Germinal center (tissue), 1 donor: ENCODE data around the gene PRKD2.
A peak's percentile ranks its signal among the peaks of the same experiment; 100 is the strongest.
"Not testable (repeated sequence)": the region's sequence is repeated elsewhere in the genome, so short reads cannot be mapped to it uniquely, and the experiment has no call there.

Experiments
- DNase-seq: peaks from one replicate; pipeline ENCODE4 v3.0.0; 2012; ENCODE audit warnings: mixed read lengths, low spot score

The PRKD2 gene

DNA sequence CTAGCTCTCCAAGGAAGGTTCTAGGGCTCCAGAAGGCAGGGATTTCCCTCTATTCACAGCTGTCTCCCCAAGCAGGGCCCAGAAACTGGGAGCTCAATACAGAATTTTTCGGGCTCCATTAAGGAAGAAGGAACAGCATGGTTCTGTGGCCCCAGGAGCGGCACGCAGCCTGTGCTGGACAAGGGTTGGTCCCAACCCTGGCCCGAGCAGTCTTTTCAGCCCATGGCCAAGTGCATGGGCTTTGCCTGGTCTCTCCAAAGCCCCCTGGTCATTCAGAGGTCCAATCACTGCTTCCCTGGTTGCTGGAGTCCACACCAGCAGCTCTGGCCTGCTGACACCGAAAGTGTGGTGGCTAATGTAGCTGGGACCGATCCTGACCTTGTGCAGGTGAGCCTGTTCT is 6.6 kb upstream of the PRKD2 start:
- no peak for DNase-seq

DNA sequence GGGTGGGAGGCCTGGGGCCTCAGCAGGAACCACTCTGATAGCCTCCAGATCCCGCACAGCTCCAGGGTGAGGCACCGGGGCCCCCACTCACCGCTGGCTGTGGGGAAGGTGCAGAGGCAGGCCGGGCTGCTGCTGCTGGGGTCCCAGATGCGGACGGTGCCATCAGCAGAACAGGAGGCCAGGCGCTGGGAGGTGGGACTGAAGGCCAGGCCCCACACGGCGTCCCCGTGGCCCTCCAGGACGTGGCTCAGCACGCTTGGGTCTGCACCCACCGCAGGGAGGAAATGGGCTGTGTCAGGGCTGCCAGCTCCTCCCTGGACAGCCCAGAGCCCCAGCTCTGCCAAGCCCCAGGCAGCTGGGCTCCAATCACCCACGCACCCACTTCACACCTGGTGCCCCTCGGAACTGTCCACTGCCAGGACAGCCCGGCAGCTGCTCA is 6.1 kb upstream of the PRKD2 start:
- no peak for DNase-seq

GRCh38 chr19:46722421-46723022 is 5.6 kb upstream of the PRKD2 start:
- no peak for DNase-seq

- DNase-seq: no peak
Measured at GRCh38 chr19:46722004-46722380, 5.1 kb upstream of the PRKD2 start.

GRCh38 chr19:46721269-46722003 is 4.5 kb upstream of the PRKD2 start:
- DNase-seq: no peak

DNA sequence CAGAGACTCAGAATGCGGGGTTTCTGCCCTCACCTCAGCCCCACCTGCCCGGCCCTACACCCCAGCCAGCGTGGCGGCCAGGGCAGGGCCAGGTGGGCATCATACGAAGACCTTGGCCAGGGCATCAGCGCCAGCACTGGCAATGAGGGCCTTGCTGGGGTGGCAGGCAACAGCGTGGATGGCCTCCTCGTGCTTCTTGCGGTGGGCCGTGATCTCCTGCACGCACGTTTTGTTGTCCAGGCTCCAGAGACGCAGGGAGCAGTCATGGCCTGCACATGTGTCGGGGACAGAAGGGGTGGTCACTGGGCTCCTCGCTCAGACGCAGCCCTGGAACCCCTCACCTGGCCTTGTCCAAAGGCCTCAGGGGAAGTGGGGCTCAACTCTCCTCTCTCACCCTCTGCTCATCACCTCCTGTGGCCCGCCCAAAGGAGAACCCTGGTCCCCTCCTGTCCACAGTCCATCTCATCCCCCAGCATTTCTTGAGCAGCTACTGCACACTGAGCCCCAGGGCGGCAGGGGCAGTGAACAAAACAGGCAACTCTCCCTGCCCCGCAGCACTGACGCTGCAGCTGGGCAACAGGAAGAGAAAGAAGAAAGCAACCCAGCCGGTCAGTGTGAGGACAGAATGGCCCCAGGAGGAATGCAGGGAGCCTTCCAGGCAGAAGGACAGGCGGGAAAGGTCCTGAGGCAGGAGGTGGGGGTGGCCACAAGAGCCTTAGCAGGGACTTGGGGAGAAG is 3.8 kb upstream of the PRKD2 start:
- DNase-seq: no peak

GRCh38 chr19:46719629-46720502 is 3.0 kb upstream of the PRKD2 start:
- no peak for DNase-seq

DNA sequence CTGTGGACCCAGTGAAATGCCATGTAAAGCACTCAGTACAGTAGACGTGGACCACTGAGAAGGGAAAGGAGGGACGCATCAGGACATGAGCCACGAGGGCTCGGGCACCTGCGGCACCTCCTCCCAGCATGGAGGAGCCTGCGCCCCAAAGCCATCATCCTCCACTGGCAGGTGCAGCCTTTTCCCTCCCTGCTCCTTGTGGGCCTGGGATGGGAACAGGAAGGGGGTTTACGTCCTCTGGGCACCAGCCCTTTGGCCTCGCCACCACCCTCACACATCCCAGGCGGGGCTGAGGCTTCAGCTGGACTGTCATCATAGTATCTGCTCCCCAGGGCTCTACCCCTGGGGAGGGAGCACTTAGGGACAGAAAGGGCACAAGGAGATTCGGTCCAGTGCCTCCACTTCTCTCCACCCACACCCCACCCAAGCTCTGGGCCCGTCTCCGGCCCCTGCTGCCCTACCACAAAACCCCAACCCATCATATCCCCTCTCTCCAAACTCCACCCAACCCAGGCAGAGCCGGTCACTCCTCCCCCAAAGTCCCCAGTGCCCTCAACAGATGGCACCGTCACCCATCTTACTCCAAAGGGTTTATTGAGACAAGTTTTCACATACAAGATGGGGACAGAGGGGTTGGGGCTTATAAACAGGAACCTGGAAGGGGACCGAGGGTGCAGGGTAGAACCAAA is 2.2 kb upstream of the PRKD2 start:
- DNase-seq: peak; percentile 78

GRCh38 chr19:46718157-46718933 is 1.4 kb upstream of the PRKD2 start:
- peak; percentile 68 for DNase-seq

- DNase-seq: peak; percentile 46
Measured at GRCh38 chr19:46717716-46718143, 816 bp upstream of the PRKD2 start.

DNA sequence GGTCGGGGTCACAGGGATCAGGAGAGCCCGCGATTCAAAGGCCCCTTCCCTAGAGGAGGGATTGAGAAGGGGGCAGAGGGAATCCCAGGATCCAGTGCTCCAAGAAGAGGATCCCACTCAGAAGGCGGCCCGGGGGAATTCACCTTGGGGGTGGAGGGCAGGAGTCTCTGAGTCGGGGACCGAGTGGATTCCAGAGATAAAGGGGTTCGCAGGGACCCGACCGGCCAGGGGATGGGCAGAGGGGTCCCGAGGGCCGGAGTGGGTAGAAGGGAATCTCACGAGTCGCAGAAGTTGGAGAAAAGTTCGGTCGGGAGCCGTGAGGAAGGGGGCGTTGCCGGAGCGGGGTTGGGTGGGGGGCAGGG is 261 bp downstream of the PRKD2 start:
- DNase-seq: no peak

DNA sequence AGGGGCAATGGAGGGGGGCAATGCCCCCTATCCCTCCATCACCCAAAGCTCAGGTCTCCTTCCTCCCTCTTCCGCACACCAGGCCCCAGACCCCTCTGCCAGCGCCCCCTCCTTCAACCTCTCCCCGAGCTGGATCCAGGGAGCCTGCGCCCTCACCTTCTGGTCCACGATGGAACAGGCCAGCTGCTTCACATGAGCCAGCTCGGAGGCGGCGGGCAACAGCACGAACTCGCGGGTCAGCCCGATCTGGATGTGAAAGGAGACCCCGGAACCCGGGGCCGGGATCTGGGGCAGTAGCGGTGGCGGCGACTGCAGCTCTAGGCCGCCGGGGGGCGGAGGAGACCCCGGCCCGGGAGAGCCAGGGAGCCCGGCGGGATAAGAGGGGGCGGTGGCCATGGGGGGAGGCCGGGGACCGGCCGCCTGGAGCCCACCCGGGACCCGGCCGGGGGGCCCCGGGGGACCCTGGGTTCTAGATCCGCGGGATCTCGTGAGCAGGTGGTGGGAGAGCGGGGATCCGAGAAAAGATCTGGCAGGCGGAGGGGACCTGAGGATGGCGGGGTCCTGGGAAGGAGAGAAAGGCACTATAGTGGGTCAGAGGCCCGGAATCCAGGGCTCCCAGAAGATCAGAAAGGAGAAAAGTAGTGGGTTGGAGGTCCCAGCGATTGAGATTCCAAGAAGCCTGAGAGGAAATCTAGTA is 791 bp downstream of the PRKD2 start:
- no peak for DNase-seq

- no peak for DNase-seq
Measured at GRCh38 chr19:46715620-46715974, 1.3 kb downstream of the PRKD2 start.

DNA sequence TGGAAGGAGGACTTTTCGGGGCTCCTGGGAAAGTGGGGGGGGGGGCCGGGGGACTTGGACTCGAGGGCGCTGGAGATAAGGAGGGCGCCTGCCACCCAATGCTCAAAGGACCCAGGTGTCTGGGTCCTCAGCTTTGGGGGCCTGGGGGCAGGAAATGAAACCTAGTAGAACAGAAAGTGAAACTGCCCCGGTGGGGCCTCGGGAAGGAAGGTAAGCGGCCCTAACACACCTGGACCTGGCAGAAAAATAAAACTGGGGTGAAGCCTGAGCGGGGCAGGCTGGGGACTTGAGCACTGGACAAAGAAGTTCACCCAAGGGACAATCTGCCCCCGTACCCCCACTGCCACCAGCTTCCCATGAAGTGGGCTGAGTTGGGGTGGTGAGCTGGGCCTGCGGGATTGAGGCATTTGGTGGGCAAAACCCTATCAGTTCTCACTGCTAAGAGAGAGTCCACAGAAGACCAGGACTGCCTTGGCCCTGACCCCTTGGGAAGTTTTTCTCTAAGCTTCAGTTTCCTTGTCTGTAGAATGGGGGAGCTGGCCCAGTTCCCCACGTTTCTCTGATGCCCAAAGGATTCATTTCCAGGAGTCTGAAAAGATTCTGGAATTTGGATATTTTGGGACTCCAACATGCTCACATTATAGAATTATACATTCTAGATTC is 2.3 kb downstream of the PRKD2 start:
- peak; percentile 92 for DNase-seq

- peak; percentile 73 for DNase-seq
Measured at GRCh38 chr19:46713781-46714443, 3.0 kb downstream of the PRKD2 start.

- not testable (repeated sequence) for DNase-seq
Measured at GRCh38 chr19:46712768-46713338, 4.1 kb downstream of the PRKD2 start.

GRCh38 chr19:46710687-46711086 is 6.2 kb downstream of the PRKD2 start:
- DNase-seq: no peak

DNA sequence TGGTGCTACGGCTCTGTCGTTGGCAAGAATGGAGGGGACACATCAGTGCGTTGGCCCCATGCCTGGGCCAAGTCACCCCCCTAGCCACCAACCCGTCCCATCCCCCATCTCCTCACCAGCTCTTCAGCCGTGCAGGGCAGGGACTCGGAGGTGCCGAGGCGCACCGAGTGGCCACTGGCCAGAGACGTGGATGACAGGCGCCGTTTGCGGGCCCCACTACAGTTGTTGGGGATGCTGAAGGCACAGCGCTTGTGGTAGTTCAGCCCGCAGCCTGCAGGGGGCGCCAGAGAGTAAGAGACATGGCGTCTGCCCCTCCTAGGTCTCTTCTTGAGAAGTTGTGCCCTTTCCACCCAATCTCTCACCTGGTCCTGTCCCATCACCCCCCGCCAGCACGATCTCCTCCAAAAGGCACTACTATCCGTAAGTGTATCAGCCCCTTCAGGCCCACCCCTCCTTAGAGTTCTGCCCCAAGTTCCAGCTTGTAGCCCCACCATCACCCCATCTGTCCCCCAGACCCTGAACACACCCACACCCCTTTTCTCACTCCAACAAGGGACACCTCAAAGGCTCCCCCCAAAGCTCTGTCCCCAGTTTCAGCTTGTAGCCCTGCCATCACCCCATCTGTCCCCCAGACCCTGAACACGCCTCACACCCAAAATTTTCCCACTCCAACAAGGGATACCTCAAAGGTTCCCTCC is 12.4 kb downstream of the PRKD2 start:
- DNase-seq: peak; percentile 87
